GM12878 (cell line): Measurements from ENCODE around the gene KLHL15. TPM values are rescaled to one million over a fixed set of nuclear protein-coding genes. Genes with fewer than 3 reads are reported as not detected.

Experiments used
- ATAC-seq: fragments of 200-7000 bp; cut with Tn5 transposase; 3 replicates; pipeline ENCODE4 v1.9.1; 2020; ENCODE audit warnings: mild to moderate bottlenecking, moderate library complexity
- Bru-seq: library from RNA; stranded (reverse); fragments of 400-500 nt; gene quantifications from one replicate; lab custom pipeline; 2021; lab: Mats Ljungman, UMichigan
- BruChase-seq, 2 experiments: library from RNA; stranded (reverse); fragments of 400-500 nt; gene quantifications; one replicate each; lab custom pipeline; 2021; lab: Mats Ljungman, UMichigan
- BruUV-seq: library from RNA; stranded (reverse); fragments of 400-500 nt; replicated peaks from 2 replicates; lab custom pipeline; 2021; lab: Mats Ljungman, UMichigan
- CTCF ChIA-PET: fragments of 300-600 bp; sonication (Branson Sonifier 250); formaldehyde crosslinking; extraction: SDS; loops from one replicate; lab custom pipeline; 2021; ENCODE audit warnings: inconsistent platforms; lab: Yijun Ruan, JAX
- POLR2A ChIA-PET: fragments of 350-600 bp; formaldehyde crosslinking; extraction: SDS; loops from one replicate; lab custom pipeline; 2021; ENCODE audit warnings: inconsistent platforms; lab: Charles Lee
- RAD21 ChIA-PET: fragments of 300-600 bp; sonication (Branson Sonifier 250); formaldehyde crosslinking; loops from one replicate; lab custom pipeline; 2023; ENCODE audit warnings: antibody characterized with exemption; ENCODE audit not compliant: unreplicated experiment; lab: Charles Lee
- SMC1A ChIA-PET: fragments of 300-600 bp; sonication (Branson Sonifier 250); formaldehyde crosslinking; loops from one replicate; lab custom pipeline; 2023; ENCODE audit not compliant: unreplicated experiment, uncharacterized antibody; lab: Charles Lee
- DNase-seq: peaks from one replicate; pipeline ENCODE4 v3.0.0-alpha.2; 2011; ENCODE audit warnings: low read depth, low spot score
- FAIRE-seq: peaks from 3 replicates; lab custom pipeline; 2011; peaks lifted over from hg19 to GRCh38; lab: Jason Lieb, UNC
- H2AFZ ChIP-seq: 2 replicates; pipeline ENCODE4 v1.6.0; 2011; ENCODE audit warnings: low read depth, low read length, control low read depth; ENCODE audit not compliant: control insufficient read depth
- H3K27ac ChIP-seq: 2 replicates; pipeline ENCODE4 v1.5.1; 2011; ENCODE audit warnings: control low read depth; ENCODE audit not compliant: control insufficient read depth, insufficient read depth
- H3K27me3 ChIP-seq, 2 experiments: replicated peaks in 1 of 2; 2 replicates each; pipeline versions ENCODE4 v1.6.0 to v1.6.1; 2011; ENCODE audit warnings: low read length in 1 of 2; ENCODE audit not compliant: control insufficient read depth in 2 of 2, insufficient read depth in 2 of 2
- H3K36me3 ChIP-seq, 2 experiments: 2 replicates each; pipeline ENCODE4 v1.5.1; 2011; ENCODE audit warnings: low read length in 1 of 2; ENCODE audit not compliant: control insufficient read depth in 2 of 2, insufficient read depth in 2 of 2
- H3K4me1 ChIP-seq: 2 replicates; pipeline ENCODE4 v1.6.1; 2011; ENCODE audit warnings: mild to moderate bottlenecking, low read length, moderate library complexity, mixed read lengths; ENCODE audit not compliant: control insufficient read depth, insufficient read depth
- H3K4me2 ChIP-seq: 2 replicates; pipeline ENCODE4 v1.6.0; 2011; ENCODE audit warnings: control low read depth; ENCODE audit not compliant: control insufficient read depth, insufficient read depth
- H3K4me3 ChIP-seq: fragments of 200-600 bp; sonication (generic); 2 replicates; pipeline ENCODE4 v1.5.1; 2016
- H3K79me2 ChIP-seq: 2 replicates; pipeline ENCODE4 v1.6.0; 2011; ENCODE audit warnings: low read length; ENCODE audit not compliant: control insufficient read depth, insufficient read depth
- H3K9ac ChIP-seq: 2 replicates; pipeline ENCODE4 v1.8.0; 2011; ENCODE audit warnings: low read length, control low read depth, mixed read lengths; ENCODE audit not compliant: control insufficient read depth, insufficient read depth
- H3K9me3 ChIP-seq: replicated peaks from 3 replicates; pipeline ENCODE4 v1.5.1; 2011; ENCODE audit warnings: mild to moderate bottlenecking, low read length; ENCODE audit not compliant: control insufficient read depth, insufficient read depth
- H4K20me1 ChIP-seq: 2 replicates; pipeline ENCODE4 v1.6.0; 2011; ENCODE audit not compliant: control insufficient read depth, insufficient read depth
- EED ChIP-seq: sonication (generic); IDR thresholded peaks from 2 replicates; pipeline ENCODE4 v1.6.1; 2016; ENCODE audit warnings: antibody characterized with exemption, low read depth
- EZH2 ChIP-seq: IDR thresholded peaks from 2 replicates; pipeline ENCODE4 v1.6.1; 2012; ENCODE audit warnings: low read depth, mild to moderate bottlenecking, control low read depth, inconsistent platforms, low read length, borderline replicate concordance; ENCODE audit not compliant: control insufficient read depth
- JUNB ChIP-seq: IDR thresholded peaks from 2 replicates; pipeline ENCODE4 v1.6.1; 2016; ENCODE audit warnings: antibody characterized with exemption, mild to moderate bottlenecking
- KLF5 ChIP-seq: fragments of 450-650 bp; IDR thresholded peaks from 2 replicates; pipeline ENCODE4 v1.6.1; 2014; ENCODE audit warnings: mild to moderate bottlenecking; ENCODE audit not compliant: partially characterized antibody
- POLR2AphosphoS2 ChIP-seq: IDR thresholded peaks from 2 replicates; pipeline ENCODE4 v1.6.1; 2011; ENCODE audit warnings: low read depth, mild to moderate bottlenecking, low read length, improper control_type of control experiment, moderate library complexity
- SMARCA5 ChIP-seq: fragments of 450-650 bp; IDR thresholded peaks from 2 replicates; pipeline ENCODE4 v1.6.1; 2017; ENCODE audit warnings: mild to moderate bottlenecking
- SP1 ChIP-seq: IDR thresholded peaks from one replicate; pipeline ENCODE4 v1.6.1; 2011; ENCODE audit warnings: low read depth, low read length
- SPI1 ChIP-seq: IDR thresholded peaks from 2 replicates; pipeline ENCODE4 v1.6.1; 2011; ENCODE audit warnings: low read depth, mild to moderate bottlenecking, low read length, moderate library complexity, borderline replicate concordance; ENCODE audit not compliant: insufficient read depth
- STAT3 ChIP-seq: IDR thresholded peaks from 2 replicates; pipeline ENCODE4 v1.6.1; 2011; ENCODE audit warnings: low read depth, low read length, improper control_type of control experiment
- YBX1 ChIP-seq: fragments of 450-650 bp; IDR thresholded peaks from 2 replicates; pipeline ENCODE4 v1.6.1; 2016; ENCODE audit warnings: antibody characterized with exemption
- ZNF622 ChIP-seq: fragments of 450-650 bp; IDR thresholded peaks from 2 replicates; pipeline ENCODE4 v1.6.1; 2017; ENCODE audit warnings: mild to moderate bottlenecking, inconsistent platforms
- WGBS: methylation state at CpG from one replicate; pipeline ENCODE4 v1.1.6; 2016; ENCODE audit warnings: low lambda C conversion rate; ENCODE audit not compliant: insufficient replicate concordance, insufficient coverage; ENCODE audit errors: missing lambda C conversion rate; 5-methylcytosine and 5-hydroxymethylcytosine counted together
- in situ Hi-C: fragments of 300-500 bp; cut with MboI; formaldehyde crosslinking; loops from 9 replicates; pipeline ENCODE4 v1.14.3; 2018; ENCODE audit warnings: mixed read lengths
- intact Hi-C: fragments of 100-400 bp; cut with micrococcal nuclease; formaldehyde crosslinking; loops from one replicate; pipeline ENCODE4 v1.14.2; 2022; ENCODE audit not compliant: unreplicated experiment
- long read RNA-seq, 2 experiments: library from polyadenylated mRNA; unstranded; transcript quantifications; one replicate each; pipeline ENCODE4 v2.0.0, GENCODE V29; 2019 to 2020
- polyA minus RNA-seq, 3 experiments: library from RNA; depleted of rRNA, polyadenylated mRNA; stranded (reverse); fragments of >200 nt; gene quantifications; 2 replicates each; pipeline ENCODE4 v1.2.3, GENCODE V29; 2011
- polyA plus RNA-seq, 11 experiments: library from polyadenylated mRNA; depleted of rRNA in 4 of 11; unstranded in 6 of 11; stranded (reverse) in 5 of 11; fragments of >200 nt; fragmentation: Nextera tagmentation in 4 of 11; fragmentation: Illumina TruSeq in 1 of 11; extraction: Ambion mirVana in 4 of 11; extraction: Trizol in 1 of 11; gene quantifications; 1 replicate in 1 of 11; 2 replicates in 10 of 11; pipeline versions ENCODE4 v1.2.1 to v1.2.3, GENCODE V29; 2011 to 2016; ENCODE audit warnings: inconsistent platforms in 2 of 11, missing spikeins in 2 of 11, low read depth in 1 of 11
- total RNA-seq, 4 experiments: library from RNA; depleted of rRNA in 3 of 4; stranded (reverse); fragments of >200 nt in 3 of 4; fragmentation: Illumina TruSeq in 1 of 4; extraction: Trizol in 1 of 4; gene quantifications; 2 replicates each; pipeline versions ENCODE4 v1.2.1 to v1.2.3, GENCODE V29; 2013 to 2021
- TF ChIP-seq, protein P1 (sequence below): IDR thresholded peaks from 2 replicates; pipeline ENCODE4 v1.6.1; 2011; ENCODE audit warnings: borderline replicate concordance, low read depth, mild to moderate bottlenecking, moderate library complexity, low read length; ENCODE audit not compliant: insufficient read depth, poor library complexity, severe bottlenecking

The KLHL15 gene, protein sequence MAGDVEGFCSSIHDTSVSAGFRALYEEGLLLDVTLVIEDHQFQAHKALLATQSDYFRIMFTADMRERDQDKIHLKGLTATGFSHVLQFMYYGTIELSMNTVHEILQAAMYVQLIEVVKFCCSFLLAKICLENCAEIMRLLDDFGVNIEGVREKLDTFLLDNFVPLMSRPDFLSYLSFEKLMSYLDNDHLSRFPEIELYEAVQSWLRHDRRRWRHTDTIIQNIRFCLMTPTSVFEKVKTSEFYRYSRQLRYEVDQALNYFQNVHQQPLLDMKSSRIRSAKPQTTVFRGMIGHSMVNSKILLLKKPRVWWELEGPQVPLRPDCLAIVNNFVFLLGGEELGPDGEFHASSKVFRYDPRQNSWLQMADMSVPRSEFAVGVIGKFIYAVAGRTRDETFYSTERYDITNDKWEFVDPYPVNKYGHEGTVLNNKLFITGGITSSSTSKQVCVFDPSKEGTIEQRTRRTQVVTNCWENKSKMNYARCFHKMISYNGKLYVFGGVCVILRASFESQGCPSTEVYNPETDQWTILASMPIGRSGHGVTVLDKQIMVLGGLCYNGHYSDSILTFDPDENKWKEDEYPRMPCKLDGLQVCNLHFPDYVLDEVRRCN
- 11.1 and 12.2 TPM in 2 replicates for total RNA-seq (2013; cell fraction: nucleolus; rRNA removed)
- total RNA-seq (2014; rRNA removed) (4.8 and 5.3 TPM in 2 replicates), total RNA-seq (2014; rRNA removed; fragmentation: Illumina TruSeq; extraction: Trizol) (5.2 and 5.5 TPM in 2 replicates), total RNA-seq (2021) (4.5 and 4.8 TPM in 2 replicates), polyA plus RNA-seq (2011; rRNA removed) (7.0 and 10.4 TPM in 2 replicates), polyA plus RNA-seq (2014; fragmentation: Illumina TruSeq; extraction: Trizol) (3.4 and 4.5 TPM in 2 replicates), polyA plus RNA-seq (2014; fragmentation: Nextera tagmentation; extraction: Ambion mirVana) (1 to 10 TPM; 1.4 to 1.6 TPM), polyA plus RNA-seq (2014; rRNA removed) (2.3 and 3.0 TPM in 2 replicates), polyA plus RNA-seq (2016; fragmentation: Nextera tagmentation; extraction: Ambion mirVana) (1 to 10 TPM; 3.4 to 4.0 TPM), polyA minus RNA-seq (2011; rRNA and poly(A)+ RNA removed) (8.4 and 11.1 TPM in 2 replicates), Bru-seq, nascent RNA (percentile 78 among the genes with signal in this experiment), BruChase-seq, experiment 1, labeled RNA remaining after a 6-hour chase (percentile 64 among the genes with signal in this experiment), BruChase-seq, experiment 2, labeled RNA remaining after a 2-hour chase (percentile 78 among the genes with signal in this experiment)
- 3.3 TPM for polyA plus RNA-seq (2011; ENCODE audit: low read depth)
- polyA plus RNA-seq (2011; cell fraction: cytosol; rRNA removed) = 2.2 and 3.5 TPM in 2 replicates
- polyA plus RNA-seq (2011; cell fraction: nucleus; rRNA removed) = 3.5 and 3.8 TPM in 2 replicates
- 4.4 and 4.9 TPM in 2 replicates for polyA plus RNA-seq (2012)
- 3.1 and 3.8 TPM in 2 replicates for polyA minus RNA-seq (2011; cell fraction: cytosol; rRNA and poly(A)+ RNA removed)
- 3.3 and 4.5 TPM in 2 replicates for polyA minus RNA-seq (2011; cell fraction: nucleus; rRNA and poly(A)+ RNA removed)
- long read RNA-seq, experiment 1 = 0 reads
- long read RNA-seq, experiment 2, partial matches to known transcripts = 0 of 2 reads
- long read RNA-seq, experiment 2, other reads (novel, unspliced or antisense) = 2 of 2 reads

DNA sequence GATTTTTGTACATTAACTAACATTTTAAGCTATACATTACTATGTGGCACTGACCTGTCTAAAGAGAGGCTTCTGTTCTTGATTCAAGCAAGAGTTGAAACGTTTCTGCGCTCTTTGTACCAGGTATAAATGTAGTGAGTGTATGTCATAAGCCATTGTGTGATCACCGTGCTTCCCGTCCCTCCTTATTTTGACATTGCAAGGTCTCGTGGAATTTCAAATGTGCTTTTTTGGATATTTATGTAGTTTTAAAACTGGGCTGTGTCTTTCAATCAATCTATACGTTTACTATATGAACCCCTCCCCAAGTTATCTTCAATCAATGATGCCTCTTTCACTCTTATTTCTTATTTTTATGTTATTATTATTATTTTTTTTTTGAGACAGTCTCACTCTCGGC, at the start of gene KLHL15:
Gene KLHL15 (minus strand): TSS at position 101 of the 400 bp plus-strand sequence. CDS start 20,493 bp downstream, outside the sequence.
- H3K27ac ChIP-seq = peak within 1 kb of the TSS; percentile 78
- FAIRE-seq (no peak), ATAC-seq (no peak)
- no peak within 1 kb of the TSS; the same call in 1 of the 2 replicates for H2AFZ ChIP-seq
- no peaks in the 10 kb centered on the region for H3K4me1 ChIP-seq
- peak within 1 kb of the TSS; percentile 57; the same call in 1 of the 2 replicates for H3K4me2 ChIP-seq
- no TSS peak for BruUV-seq
- WGBS = 61% methylated on average over 7 of the region's 7 CpGs
- RAD21 ChIA-PET = interaction anchor here (0.6 to 3.0 kb wide), 3 partner anchors 23 to 119 kb away, joined by 3 to 31 read pairs (median 11); partner anchors contain the start of genes APOO, CXorf58 and EIF2S3
- peak within 1 kb of the TSS; percentile 69; the same call in 1 of the 2 replicates for H3K9ac ChIP-seq
- H3K79me2 ChIP-seq = peaks cover 27% of the 10 kb centered on the region
- intact Hi-C loops = no loop called here
- in situ Hi-C loops = no loop called here
- CTCF ChIA-PET = interaction anchor here (0.6 to 2.2 kb wide), 7 partner anchors 14 to 288 kb away, joined by 3 to 20 read pairs (median 4); partner anchors contain the start of genes APOO, CXorf58 and EIF2S3
- H3K4me3 ChIP-seq = peak within 1 kb of the TSS; percentile 59
- TF ChIP-seq KLF5 (no peak), EZH2 (no peak), SMARCA5 (no peak), POLR2AphosphoS2 (no peak), SPI1 (no peak), SP1 (no peak), STAT3 (no peak), EED (no peak), ZNF622 (no peak), YBX1 (no peak), JUNB (no peak)
- TF ChIP-seq, protein P1, sequence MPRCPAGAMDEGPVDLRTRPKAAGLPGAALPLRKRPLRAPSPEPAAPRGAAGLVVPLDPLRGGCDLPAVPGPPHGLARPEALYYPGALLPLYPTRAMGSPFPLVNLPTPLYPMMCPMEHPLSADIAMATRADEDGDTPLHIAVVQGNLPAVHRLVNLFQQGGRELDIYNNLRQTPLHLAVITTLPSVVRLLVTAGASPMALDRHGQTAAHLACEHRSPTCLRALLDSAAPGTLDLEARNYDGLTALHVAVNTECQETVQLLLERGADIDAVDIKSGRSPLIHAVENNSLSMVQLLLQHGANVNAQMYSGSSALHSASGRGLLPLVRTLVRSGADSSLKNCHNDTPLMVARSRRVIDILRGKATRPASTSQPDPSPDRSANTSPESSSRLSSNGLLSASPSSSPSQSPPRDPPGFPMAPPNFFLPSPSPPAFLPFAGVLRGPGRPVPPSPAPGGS = no peak
- TF ChIP-seq, all 136 proteins: peak for 0
- POLR2A ChIA-PET = interaction anchor here (1.2 to 2.8 kb wide), 2 partner anchors 27 to 120 kb away, joined by 4 to 23 read pairs; partner anchors contain the start of gene EIF2S3
- no peak for DNase-seq
- no peaks in the 10 kb centered on the region for H3K36me3 ChIP-seq
- H3K27me3 ChIP-seq = no peaks in the 10 kb centered on the region; a peak in 1 of 4 replicates
- H3K9me3 ChIP-seq = no peaks in the 10 kb centered on the region; the same call in 2 of the 3 replicates
- SMC1A ChIA-PET = interaction anchor here (0.8 to 2.0 kb wide), 3 partner anchors 27 to 216 kb away, joined by 3 to 20 read pairs (median 6); partner anchors contain the start of gene EIF2S3
- no peaks in the 10 kb centered on the region for H4K20me1 ChIP-seq
